ENCODE results near the gene MACROD2. TPM values are rescaled to one million over a fixed set of nuclear protein-coding genes. Genes with fewer than 3 reads are reported as not detected.

Gene MACROD2
- total and polyA plus RNA-seq, 4 donors, result 0.66 to 10.5 (median 3.3) TPM

DNA sequence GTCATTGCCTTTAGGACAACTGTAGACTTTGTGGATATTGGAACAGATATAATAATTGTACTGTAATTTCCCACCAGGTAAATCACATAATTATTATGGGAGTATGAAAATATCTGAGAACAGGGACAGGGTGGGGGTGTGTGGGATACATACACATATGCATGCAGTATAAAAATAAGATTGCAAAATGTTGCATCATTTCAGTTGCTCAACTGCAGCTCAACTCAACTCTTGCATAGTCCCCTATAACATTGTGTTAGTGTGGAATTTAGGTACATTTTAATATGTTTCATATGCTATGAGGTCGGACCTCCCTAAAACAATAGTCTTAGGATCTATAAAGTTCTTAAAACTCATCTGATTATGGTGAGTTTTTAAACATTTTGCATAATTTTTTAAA lies 617.1 kb downstream of the MACROD2 start:
- H3K36me3 ChIP-seq (ENCODE audit: control insufficient read depth in 4 of 4, insufficient read depth in 3 of 4, low read depth in 1 of 4, low read length in 3 of 4), result no peaks in the 10 kb centered on the region
- no peak for DNase-seq (ENCODE audit: low spot score)
- H3K27me3 ChIP-seq (ENCODE audit: control insufficient read depth in 4 of 4, insufficient read depth in 4 of 4, low read length in 3 of 4), result no peaks in the 10 kb centered on the region
- H3K27ac ChIP-seq (ENCODE audit: low read depth in 1 of 2, low read length in 2 of 2), result no peak overlapping the region
- H3K4me3 ChIP-seq (ENCODE audit: low read depth in 1 of 3, low read length in 3 of 3), result no peak overlapping the region
- WGBS, result 91% methylated on average over 1 of the region's 1 CpG
- no peak overlapping the region for H3K9ac ChIP-seq (ENCODE audit: low read depth in 1 of 2, low read length in 2 of 2)
- TF ChIP-seq SP1 (IDR thresholded peaks at IDR 0.05), result no peak
- peak; percentile 6 to 13 for TF ChIP-seq RXRA (IDR thresholded peaks at IDR 0.05)
- TF ChIP-seq, protein P1, sequence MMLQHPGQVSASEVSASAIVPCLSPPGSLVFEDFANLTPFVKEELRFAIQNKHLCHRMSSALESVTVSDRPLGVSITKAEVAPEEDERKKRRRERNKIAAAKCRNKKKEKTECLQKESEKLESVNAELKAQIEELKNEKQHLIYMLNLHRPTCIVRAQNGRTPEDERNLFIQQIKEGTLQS (IDR thresholded peaks at IDR 0.05), result peak; percentile 90
- peaks cover 0 to 6% (median 4%) of the 10 kb centered on the region in 4 donors for H3K4me1 ChIP-seq (ENCODE audit: control insufficient read depth in 4 of 4, insufficient read depth in 4 of 4, low read length in 3 of 4)
- H3K9me3 ChIP-seq (ENCODE audit: control insufficient read depth in 4 of 4, low read length in 3 of 4), result no peaks in the 10 kb centered on the region

GRCh38 chr20:14616003-14616402 lies 620.7 kb downstream of the MACROD2 start:
- H3K4me1 ChIP-seq (ENCODE audit: control insufficient read depth in 4 of 4, insufficient read depth in 4 of 4, low read length in 3 of 4), result no peaks in the 10 kb centered on the region
- no peaks in the 10 kb centered on the region for H3K36me3 ChIP-seq (ENCODE audit: control insufficient read depth in 4 of 4, insufficient read depth in 3 of 4, low read depth in 1 of 4, low read length in 3 of 4)
- DNase-seq (ENCODE audit: low spot score), result no peak
- WGBS, result 93% methylated on average over 3 of the region's 3 CpGs
- H3K9me3 ChIP-seq (ENCODE audit: control insufficient read depth in 4 of 4, low read length in 3 of 4), result no peaks in the 10 kb centered on the region
- TF ChIP-seq REST (IDR thresholded peaks at IDR 0.05) (no peak), TAF1 (conservative IDR thresholded peaks at IDR 0.05) (no peak)
- H3K9ac ChIP-seq (ENCODE audit: low read depth in 1 of 2, low read length in 2 of 2), result no peak overlapping the region
- H3K4me3 ChIP-seq (ENCODE audit: low read depth in 1 of 3, low read length in 3 of 3), result no peak overlapping the region
- H3K27ac ChIP-seq (ENCODE audit: low read depth in 1 of 2, low read length in 2 of 2), result no peak overlapping the region
- H3K27me3 ChIP-seq (ENCODE audit: control insufficient read depth in 4 of 4, insufficient read depth in 4 of 4, low read length in 3 of 4), result no peaks in the 10 kb centered on the region

DNA sequence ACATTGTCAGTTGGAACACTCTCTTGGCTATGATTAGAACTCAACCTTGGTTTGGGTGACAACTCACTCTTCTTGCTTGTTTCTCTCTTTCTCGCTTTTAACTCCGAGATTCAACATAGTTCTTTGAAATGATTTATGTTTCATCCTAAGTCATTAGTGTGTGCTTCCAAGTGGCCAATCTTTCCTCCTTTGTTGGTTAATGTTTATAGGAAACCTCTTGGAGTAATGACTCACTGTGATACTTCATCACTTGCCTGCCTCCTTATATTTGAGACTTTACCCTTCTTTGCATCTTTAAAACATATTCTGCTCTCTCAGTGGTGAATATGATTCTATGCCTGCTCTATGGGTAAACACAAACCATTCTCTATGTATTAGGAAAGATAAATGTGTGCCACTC lies 621.8 kb downstream of the MACROD2 start:
- H3K27ac ChIP-seq (ENCODE audit: low read depth in 1 of 2, low read length in 2 of 2), result no peak overlapping the region
- TF ChIP-seq FOXA1 (IDR thresholded peaks at IDR 0.05), result no peak
- TF ChIP-seq FOXA2 (IDR thresholded peaks at IDR 0.05), result no peak
- TF ChIP-seq YY1 (IDR thresholded peaks at IDR 0.05), result no peak

GRCh38 chr20:14619411-14619810 lies 624.1 kb downstream of the MACROD2 start:
- no peaks in the 10 kb centered on the region for H3K27me3 ChIP-seq (ENCODE audit: control insufficient read depth in 4 of 4, insufficient read depth in 4 of 4, low read length in 3 of 4)
- H3K4me3 ChIP-seq (ENCODE audit: low read depth in 1 of 3, low read length in 3 of 3), result no peak overlapping the region
- no peak overlapping the region for H3K9ac ChIP-seq (ENCODE audit: low read depth in 1 of 2, low read length in 2 of 2)
- H3K4me1 ChIP-seq (ENCODE audit: control insufficient read depth in 4 of 4, insufficient read depth in 4 of 4, low read length in 3 of 4), result no peaks in the 10 kb centered on the region
- H3K36me3 ChIP-seq (ENCODE audit: control insufficient read depth in 4 of 4, insufficient read depth in 3 of 4, low read depth in 1 of 4, low read length in 3 of 4), result no peaks in the 10 kb centered on the region
- no peak for DNase-seq (ENCODE audit: low spot score)
- no peak overlapping the region for H3K27ac ChIP-seq (ENCODE audit: low read depth in 1 of 2, low read length in 2 of 2)
- TF ChIP-seq HNF4G (IDR thresholded peaks at IDR 0.05), result no peak
- no peak for TF ChIP-seq GABPA (IDR thresholded peaks at IDR 0.05 in 1 of 2, conservative IDR thresholded peaks at IDR 0.05 in 1 of 2)
- TF ChIP-seq TAF1 (conservative IDR thresholded peaks at IDR 0.05), result no peak
- TF ChIP-seq EGR1 (IDR thresholded peaks at IDR 0.05; ENCODE audit: low read depth in 2 of 2), result no peak
- no peak for TF ChIP-seq SP1 (IDR thresholded peaks at IDR 0.05)
- no peak for TF ChIP-seq FOXA2 (IDR thresholded peaks at IDR 0.05)
- TF ChIP-seq RAD21 (IDR thresholded peaks at IDR 0.05), result no peak
- TF ChIP-seq, protein P2, sequence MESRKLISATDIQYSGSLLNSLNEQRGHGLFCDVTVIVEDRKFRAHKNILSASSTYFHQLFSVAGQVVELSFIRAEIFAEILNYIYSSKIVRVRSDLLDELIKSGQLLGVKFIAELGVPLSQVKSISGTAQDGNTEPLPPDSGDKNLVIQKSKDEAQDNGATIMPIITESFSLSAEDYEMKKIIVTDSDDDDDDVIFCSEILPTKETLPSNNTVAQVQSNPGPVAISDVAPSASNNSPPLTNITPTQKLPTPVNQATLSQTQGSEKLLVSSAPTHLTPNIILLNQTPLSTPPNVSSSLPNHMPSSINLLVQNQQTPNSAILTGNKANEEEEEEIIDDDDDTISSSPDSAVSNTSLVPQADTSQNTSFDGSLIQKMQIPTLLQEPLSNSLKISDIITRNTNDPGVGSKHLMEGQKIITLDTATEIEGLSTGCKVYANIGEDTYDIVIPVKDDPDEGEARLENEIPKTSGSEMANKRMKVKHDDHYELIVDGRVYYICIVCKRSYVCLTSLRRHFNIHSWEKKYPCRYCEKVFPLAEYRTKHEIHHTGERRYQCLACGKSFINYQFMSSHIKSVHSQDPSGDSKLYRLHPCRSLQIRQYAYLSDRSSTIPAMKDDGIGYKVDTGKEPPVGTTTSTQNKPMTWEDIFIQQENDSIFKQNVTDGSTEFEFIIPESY (IDR thresholded peaks at IDR 0.05), result no peak
- TF ChIP-seq MAX (IDR thresholded peaks at IDR 0.05), result no peak
- H3K9me3 ChIP-seq (ENCODE audit: control insufficient read depth in 4 of 4, low read length in 3 of 4), result no peaks in the 10 kb centered on the region
- WGBS, result 43% methylated on average over 1 of the region's 1 CpG

More for the DNA sequence above, 621.8 kb downstream of the MACROD2 start:
- 94% methylated on average over 2 of the region's 2 CpGs for WGBS
- Histone ChIP-seq H3K4me3 (ENCODE audit: low read depth in 1 of 3, low read length in 3 of 3) (no peak overlapping the region), H3K9me3 (ENCODE audit: control insufficient read depth in 4 of 4, low read length in 3 of 4) (no peaks in the 10 kb centered on the region), H3K4me1 (ENCODE audit: control insufficient read depth in 4 of 4, insufficient read depth in 4 of 4, low read length in 3 of 4) (no peaks in the 10 kb centered on the region), H3K9ac (ENCODE audit: low read depth in 1 of 2, low read length in 2 of 2) (no peak overlapping the region), H3K36me3 (ENCODE audit: control insufficient read depth in 4 of 4, insufficient read depth in 3 of 4, low read depth in 1 of 4, low read length in 3 of 4) (no peaks in the 10 kb centered on the region), H3K27me3 (ENCODE audit: control insufficient read depth in 4 of 4, insufficient read depth in 4 of 4, low read length in 3 of 4) (no peaks in the 10 kb centered on the region)
- DNase-seq (ENCODE audit: low spot score), result no peak

All from liver (tissue), 9 donors.